Measurements from ENCODE around the gene UVRAG.

UVRAG gene

DNA sequence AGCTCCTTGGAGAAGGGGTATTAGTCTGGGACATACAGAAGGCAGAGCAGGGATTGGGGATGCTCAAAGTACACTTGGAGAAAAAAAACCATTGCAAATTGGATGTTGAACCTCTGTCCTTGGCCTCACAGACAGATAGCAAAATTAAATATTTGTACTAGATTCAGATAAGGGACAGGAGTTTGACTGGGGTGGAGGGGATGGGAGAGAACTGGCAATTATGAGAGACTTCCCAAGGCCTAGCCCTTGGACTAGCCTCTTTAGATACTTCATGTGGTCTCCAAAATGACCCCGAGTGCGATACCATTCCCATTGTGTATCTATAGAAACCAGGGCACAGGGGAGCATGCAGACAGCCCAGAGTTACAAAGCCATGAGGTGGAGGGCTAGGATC is 30.9 kb upstream of the UVRAG start:
- DNase-seq, result no peak

DNA sequence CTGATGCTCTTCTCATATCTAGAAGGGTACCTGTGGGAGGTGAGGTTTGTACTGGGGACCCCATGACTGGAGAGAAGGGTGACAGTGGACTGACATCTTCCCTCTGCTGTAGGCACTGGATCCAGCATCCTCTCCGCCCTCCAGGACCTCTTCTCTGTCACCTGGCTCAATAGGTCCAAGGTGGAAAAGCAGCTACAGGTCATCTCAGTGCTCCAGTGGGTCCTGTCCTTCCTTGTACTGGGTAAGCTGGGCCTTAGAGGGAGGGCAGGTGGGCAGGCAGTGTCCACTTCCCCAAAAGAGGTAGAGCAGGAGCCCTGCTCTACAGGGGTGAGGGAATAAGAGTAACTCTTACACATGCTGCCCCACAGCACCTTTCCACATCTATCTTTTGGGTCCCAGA is 30.5 kb upstream of the UVRAG start:
- DNase-seq, result no peak

DNA sequence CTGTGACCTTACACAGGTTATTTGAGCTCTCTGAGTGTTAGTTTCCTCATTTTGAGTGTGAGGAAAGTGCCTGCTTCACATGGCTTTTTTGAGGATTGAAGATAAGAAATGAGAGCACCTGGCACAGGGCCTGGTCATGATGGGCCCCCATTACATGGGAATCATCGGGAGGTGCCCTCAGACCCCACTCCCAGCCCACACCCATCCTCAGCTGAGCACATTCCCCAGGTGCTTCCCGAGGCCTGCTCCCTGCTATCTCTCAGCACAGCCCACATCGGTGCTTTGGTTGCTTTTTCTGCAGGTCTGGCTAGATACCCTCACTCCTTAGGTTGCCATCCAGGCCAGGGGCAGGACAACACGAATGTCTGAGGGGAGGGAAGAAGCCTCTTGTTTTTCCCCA is 29.8 kb upstream of the UVRAG start:
- no peak for DNase-seq

DNA sequence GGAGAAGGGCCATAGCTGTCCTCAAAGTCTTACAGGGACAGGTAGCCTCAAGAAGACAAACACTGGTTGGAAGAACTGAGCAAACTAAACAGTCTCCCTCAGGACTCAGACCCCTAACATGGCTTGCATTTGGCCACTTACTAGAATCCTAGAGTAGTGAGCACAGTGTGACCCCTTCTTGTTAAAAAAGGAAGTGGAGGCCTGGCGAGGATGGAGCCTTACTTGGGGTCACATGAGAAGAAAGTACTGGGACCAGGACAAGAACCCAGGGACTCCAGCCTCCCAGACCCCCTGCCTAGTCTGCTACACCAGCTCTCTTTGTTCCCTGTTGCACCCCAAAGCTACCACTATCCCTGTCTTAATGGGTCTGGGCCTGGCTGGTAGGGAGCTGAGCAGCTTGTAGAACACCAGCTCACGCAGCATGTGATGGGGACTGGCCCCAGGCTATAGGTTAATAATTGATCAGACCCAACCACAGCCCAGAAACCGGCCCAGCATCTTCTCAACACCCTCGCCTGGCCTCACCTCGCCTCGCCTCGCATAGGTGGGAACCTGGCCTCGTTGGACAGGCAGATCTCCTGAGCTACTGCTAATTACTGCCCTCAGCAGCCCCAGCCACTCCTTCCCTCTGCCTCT is 28.8 kb upstream of the UVRAG start:
- DNase-seq, result no peak

DNA sequence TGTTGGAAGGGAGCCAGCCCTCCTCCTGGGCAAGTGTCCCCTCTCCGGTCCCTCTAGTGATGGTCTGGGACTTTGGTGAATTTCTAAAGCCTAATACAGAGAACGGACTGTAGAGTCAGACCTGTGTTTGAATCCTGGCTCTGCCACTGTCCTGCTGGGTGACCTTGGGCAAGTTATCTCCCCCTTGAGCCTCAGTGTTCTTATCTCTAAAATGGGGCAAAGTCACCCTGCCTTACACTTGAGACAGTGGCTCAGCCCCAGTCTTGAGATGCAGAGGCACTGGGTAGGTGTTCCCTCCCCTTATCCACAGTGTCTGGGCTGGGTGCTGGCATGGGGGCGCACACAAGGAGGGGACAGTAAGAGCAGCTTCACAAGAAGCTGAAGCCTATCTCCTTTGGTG is 25.5 kb upstream of the UVRAG start:
- no peak for DNase-seq

DNA sequence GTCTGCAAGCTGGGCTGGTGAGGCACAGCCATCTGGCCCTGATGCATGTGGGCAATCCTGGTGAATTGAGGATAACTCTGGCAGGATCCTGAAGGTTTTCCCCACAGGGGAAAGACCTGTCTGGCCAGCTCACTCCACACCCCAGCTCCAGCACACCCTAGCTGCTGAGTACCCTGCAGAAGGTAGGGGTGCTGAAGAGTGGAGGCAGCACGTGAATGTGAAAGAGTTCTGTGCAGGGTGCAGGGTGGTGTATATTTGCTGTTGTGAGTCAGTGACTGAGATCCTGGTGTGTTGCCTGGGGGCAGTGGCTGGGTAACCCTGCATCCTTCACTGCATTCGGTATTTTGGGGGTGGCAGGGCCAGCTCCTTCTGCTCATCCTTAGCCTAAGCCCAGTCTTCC is 24.0 kb upstream of the UVRAG start:
- no peak for DNase-seq

DNA sequence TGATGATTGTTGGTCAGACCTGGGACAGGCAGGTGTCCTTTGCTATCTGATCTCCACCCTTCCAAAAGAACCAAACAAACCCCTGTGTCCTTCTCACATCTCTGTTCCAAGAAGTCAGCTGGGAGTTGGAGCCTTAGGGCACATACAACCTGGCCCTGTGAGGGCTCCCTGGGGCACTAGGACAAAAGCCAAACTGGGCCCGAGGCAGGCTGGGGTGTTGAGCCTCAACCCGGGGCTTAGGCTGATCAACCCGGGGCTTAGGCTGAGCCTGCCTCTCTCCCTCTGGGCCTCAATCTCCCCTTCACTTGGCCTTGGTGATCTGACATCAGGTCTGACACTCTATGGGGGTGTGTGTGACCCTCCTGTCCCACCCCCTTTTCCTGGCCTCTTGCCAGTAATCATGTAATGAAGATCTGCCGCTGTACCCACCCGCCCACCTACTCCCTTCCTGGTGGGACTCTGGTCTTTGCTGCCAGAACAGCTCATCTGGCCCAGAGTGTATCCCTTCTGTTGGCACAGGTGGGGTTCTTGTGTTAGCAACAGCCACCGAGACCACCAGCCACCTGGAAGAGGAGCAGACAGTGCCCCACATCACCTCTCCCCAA is 22.8 kb upstream of the UVRAG start:
- DNase-seq, result no peak

DNA sequence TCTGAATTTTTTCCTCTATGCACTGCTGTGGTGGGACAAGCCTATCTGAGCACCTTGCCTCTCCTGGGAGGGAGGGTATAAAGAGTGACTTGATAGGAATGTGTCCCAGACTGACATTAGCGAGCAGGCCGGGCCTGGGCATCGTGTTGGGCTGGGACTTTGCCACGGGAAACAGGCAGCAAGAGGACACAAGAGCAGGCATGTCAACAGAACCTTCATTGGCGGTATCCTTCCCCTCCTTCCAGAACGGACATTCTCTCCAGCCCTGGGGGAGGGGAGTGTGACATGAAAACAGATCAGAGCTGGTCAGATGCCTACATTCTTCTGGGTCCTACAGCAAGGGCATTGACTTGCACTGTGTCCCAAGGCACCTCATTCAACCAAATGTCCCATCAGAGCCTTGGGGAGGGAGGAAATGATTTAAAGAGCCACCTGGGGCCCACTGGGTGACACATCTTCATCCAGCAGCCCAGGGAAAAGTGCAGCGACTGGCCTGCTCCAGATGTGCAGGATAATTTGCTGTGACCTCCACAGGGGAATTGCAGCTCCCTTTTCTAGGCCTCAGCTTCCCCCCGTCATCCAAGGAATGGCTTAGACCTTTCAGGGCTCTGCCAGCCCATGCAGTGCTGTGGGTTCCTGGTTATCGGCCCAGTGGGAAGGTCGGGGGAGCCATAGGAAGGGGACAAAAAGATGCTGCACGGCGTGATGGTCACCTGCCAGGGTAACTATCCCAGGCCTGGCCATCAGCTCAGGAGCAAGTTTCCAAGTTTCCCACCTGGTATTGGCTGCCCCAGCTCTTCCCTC is 21.8 kb upstream of the UVRAG start:
- DNase-seq, result no peak

DNA sequence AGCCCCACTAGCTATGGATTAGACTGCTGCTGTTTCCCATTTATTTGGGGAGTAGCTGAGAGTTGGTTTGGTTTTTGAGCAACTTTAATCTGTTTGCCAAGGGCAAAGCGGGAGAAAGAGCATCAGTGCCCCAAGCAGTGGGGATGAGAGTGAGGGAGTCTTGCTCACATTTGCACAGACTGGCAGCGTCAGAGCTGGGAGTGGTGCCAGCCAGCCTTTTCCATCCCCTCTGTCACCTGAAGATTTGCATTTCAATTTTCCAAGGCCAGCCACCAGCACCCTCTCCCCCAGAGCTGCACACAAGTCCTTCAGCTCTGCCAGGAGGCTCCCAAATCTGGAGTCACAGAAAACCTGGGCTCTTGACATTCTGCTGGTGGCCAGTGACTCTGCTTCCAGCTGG is 21.0 kb upstream of the UVRAG start:
- no peak for DNase-seq

DNA sequence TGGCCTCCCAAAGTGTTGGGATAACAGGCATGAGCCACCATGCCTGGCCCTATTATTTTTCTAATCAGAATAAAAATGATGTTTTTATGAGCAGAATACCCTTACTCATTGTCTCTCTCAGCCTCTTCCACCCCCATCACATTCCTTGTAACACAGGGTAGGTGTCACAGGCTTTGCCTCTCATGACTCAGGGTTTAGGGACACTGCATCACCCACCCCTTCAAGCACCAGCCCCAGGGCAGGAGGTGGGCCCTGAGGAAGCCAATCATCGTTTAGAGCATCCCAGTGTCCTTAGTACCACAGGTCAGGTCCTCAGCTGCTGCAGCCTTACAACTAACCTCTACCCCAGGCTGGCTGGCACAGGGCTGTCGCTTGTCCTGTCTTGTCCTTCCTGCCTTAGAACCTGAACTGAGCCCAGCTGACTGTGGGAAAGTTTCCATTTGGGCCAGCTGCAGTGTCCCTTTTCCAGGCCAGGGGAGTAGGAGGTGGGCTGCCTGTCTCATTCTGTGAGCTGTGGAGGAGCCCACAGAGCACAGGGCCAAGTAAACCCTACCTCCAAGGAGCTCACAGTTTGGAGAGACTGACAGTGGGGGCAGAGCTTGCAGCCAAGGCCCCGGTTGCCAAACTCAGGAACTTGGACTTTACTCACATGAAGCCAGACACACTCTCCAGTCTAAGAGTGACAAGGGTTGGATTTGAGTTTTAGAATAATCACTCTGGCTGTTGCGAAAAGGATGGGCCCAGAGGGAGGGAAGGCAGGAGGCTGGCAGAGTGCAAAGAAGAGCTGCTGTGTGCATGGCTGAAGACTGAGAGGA is 19.5 kb upstream of the UVRAG start:
- DNase-seq, result no peak

DNA sequence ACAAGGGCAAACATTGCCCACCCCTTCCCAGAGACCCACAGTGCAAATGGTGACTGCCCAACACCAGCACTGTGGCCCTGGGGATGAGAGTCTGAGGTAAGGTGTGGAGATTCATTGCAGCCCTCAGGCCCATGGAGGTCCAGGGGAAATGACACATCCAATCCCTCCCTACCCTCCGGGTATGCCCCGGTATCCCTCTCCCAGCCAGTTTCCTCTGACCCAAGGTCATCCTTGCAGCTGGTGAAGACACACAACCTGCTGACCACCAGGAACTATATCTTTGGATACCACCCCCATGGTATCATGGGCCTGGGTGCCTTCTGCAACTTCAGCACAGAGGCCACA is 18.9 kb upstream of the UVRAG start:
- no peak for DNase-seq

DNA sequence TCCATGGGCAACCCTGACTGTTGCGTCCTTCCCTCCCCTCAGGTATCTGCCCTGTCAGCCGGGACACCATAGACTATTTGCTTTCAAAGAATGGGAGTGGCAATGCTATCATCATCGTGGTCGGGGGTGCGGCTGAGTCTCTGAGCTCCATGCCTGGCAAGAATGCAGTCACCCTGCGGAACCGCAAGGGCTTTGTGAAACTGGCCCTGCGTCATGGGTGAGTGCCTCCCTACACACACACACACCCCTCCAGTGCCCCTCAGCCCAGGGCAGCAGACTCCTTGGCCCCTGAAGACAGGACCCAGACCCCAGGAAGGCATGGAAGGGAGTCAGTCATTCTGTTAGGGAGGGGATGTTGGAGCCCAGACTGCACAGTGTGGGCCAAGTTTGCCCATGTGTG is 17.9 kb upstream of the UVRAG start:
- no peak for DNase-seq

DNA sequence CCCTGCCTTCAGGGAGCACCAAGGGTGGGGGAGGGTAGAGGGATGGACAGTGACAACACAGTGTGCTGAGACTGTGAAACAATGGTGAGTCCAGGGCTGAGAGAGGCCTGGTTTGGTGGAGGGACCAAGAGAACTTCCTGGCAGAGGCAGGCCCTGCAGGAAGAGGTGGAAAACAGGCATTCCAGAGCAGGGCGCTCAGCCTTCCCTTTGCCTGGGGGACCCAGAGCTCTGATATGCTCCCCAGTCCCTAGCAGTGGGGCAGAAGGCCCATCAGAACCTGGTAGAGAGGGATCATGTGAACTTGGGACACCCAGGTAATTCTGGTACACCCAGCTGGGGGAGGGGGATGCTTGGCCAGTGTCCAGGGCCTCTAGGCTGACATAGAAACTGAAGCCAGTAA is 17.2 kb upstream of the UVRAG start:
- no peak for DNase-seq

DNA sequence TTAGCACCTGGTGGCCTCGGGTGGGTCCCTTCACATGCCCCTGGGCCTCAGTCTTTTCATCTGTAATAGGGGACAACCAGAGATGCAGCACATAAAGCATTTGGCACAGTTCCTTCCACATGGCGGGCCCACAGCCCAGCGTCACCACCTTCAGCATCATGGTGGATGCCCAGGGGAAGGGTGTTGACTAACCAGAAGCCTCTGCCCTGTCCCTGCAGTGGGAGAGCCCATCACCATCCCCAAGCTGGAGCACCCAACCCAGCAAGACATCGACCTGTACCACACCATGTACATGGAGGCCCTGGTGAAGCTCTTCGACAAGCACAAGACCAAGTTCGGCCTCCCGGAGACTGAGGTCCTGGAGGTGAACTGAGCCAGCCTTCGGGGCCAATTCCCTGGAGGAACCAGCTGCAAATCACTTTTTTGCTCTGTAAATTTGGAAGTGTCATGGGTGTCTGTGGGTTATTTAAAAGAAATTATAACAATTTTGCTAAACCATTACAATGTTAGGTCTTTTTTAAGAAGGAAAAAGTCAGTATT is 14.8 kb upstream of the UVRAG start:
- no peak for DNase-seq

DNA sequence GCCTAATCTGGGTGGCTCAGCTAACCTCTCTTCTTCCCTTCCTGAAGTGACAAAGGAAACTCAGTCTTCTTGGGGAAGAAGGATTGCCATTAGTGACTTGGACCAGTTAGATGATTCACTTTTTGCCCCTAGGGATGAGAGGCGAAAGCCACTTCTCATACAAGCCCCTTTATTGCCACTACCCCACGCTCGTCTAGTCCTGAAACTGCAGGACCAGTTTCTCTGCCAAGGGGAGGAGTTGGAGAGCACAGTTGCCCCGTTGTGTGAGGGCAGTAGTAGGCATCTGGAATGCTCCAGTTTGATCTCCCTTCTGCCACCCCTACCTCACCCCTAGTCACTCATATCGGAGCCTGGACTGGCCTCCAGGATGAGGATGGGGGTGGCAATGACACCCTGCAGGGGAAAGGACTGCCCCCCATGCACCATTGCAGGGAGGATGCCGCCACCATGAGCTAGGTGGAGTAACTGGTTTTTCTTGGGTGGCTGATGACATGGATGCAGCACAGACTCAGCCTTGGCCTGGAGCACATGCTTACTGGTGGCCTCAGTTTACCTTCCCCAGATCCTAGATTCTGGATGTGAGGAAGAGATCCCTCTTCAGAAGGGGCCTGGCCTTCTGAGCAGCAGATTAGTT is 14.2 kb upstream of the UVRAG start:
- no peak for DNase-seq

DNA sequence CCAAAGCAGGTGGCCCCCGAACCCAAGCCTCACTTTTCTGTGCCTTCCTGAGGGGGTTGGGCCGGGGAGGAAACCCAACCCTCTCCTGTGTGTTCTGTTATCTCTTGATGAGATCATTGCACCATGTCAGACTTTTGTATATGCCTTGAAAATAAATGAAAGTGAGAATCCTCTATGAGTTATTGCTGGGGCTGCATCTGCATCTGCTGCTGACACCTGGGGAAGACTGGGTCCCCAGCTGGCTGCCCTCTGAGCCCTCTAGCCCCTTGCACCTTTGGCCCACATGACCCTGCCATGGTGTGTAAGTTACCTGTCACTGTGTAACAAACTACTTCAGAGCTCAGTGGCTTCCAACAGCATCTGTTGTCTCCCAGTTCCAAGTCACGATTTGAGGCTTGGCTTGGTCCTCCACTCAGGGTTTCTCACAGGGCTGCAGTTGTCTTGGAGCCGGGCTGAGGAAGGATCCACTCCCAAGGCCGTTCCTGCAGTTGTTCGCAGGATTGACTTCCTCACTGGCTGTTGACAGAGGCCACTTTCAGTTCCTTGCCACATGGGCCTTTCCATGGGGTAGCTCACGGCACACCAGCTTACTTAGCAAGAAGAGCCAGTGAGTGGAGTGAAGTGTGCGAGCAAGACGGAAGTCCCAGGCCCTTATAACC is 13.5 kb upstream of the UVRAG start:
- no peak for DNase-seq

DNA sequence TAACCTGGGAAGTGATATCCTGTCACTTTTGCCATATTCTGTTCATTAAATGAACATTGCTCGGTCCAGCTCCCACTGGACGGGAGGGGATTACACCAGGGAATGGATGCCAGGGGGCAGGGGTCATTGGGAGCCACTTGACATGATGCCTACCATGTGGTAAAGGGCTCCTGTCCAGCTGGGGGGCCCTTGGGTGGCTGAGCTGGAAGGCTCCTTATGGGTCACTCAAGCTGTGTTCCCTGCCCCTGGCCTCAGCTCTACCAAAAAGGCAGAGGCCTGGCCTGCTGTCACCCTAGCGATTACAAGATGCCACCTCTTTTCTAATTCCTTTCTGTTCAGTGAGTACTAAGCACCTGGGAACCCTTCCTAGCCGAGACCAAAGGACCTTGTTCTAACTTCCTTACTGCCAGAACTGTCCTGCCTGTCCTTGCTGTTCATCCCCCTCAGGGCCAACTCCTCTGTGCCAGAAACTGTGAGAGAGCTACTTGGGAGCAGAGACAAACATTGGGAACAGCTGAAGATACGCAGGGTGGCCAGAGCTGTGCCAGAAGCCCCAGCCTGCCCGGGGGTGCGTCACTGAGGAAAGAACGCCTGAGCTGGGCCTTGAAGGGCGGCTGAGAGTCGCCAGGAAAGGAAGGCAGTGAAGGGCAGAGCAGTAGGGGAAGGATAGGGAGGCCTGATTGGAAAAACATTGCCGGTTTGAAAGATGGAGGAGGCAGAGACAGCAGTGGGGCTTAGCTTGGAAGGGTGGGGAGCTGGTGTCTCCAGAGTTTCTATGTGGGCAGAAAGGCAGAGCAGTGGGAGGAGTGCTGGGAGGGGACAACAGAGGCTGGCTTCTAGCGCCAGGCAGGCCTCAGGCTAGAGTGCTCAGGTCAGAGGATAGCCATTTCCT is 12.7 kb upstream of the UVRAG start:
- no peak for DNase-seq

DNA sequence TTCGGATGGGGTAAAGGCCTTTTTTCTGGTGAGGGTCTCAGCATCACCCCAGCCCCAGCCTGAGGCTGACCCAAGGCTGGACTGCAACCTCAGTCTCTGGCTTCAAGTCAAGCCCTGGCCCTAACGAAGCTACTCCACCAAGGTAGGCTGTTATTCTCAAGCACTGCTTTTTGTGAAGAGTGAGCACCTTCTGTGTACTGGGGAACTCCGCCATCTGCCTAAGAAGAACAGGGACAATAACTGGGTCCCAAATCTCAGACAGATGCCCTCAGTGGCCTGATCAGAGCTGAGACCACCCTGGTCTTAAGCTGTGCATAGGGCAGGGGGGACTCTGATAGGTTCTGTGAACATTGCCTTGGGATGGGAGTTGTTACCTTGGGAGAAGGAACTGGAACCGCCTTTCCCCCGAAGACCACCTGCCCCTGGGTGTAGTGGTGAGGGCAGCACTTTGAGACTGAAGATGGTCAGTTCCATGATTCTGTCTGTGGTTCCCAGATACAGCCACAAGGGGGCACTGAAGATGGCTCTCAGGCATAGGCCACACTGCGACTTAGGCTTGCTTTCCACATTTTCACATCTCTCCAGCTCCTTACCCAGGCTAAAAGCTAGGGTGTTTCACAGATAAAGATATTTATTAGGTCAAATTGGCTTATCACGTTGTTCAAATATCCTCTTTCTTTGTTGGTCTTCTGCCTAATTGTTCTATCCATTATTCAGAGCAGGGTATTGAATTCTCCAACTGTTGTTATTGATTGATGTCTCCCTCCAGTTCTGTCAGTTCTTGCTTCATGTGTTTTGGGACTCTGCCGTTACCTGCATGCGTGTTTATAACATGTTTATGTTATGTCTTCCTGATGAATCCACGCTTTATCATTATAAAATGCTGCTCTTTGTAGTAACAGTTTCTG is 11.8 kb upstream of the UVRAG start:
- DNase-seq, result peak; percentile 81 to 82

DNA sequence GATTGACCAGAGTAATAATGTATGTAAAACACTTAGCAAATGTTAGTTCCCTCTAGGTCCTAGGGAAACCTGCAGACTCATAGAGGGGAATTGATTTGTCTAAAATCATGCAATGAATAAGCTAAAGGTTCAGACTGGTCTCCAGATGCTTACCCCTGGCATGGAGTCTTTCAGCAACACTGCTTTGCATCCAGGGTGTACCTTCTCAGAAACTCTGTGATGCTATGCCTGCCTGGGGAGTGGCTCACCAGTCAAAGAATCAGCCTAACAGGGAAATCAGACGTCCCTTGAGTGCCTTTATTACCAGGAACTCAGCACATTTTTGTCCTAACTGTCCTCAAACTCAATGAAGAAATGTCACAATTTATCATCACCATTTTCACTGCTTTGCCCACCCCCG is 5.9 kb upstream of the UVRAG start:
- no peak for DNase-seq

DNA sequence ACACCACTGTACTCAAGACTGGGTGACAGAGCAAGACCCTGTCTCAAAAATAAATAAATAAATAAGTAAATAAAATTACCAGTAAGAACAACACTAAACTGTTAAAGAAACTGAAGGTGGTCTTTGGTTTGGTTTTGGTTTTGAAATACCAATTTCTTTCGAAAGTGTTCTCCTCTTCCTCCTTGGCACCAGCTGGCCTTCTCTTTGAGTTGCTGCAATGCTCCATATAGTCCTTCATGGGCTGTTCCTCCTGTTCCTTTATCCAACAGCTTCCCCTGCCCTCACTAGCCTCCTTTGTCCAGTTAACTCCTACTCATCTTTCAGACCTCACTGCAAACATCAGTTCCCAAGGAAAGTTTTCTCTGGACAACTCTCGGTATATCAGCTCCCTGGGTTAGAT is 5.0 kb upstream of the UVRAG start:
- no peak for DNase-seq

Measured in activated T-cell treated with anti-CD3 and anti-CD28 coated beads, Interleukin-2, amount 50 U/mL, for 48 hours (primary cell).